Esophagus muscularis mucosa (tissue), 4 donors: ENCODE data around the gene MEG3.

Experiments
- CTCF ChIP-seq, 3 experiments: fragments of 200-600 bp in 2 of 3; fragments of 450-650 bp in 1 of 3; sonication (generic) in 2 of 3; IDR thresholded peaks; one replicate each; pipeline ENCODE4 v1.5.1; 2017 to 2019; ENCODE audit warnings: antibody characterized with exemption in 3 of 3, mild to moderate bottlenecking in 2 of 3, moderate library complexity in 1 of 3
- EP300 ChIP-seq: sonication (generic); formaldehyde crosslinking; IDR thresholded peaks from one replicate; pipeline ENCODE4 v1.6.1; 2017; ENCODE audit warnings: antibody characterized with exemption
- POLR2A ChIP-seq: fragments of 450-650 bp; IDR thresholded peaks from one replicate; pipeline ENCODE4 v1.6.1; 2017; ENCODE audit warnings: antibody characterized with exemption, moderate library complexity, mild to moderate bottlenecking, low read depth
- POLR2AphosphoS5 ChIP-seq, 2 donors: sonication (generic); formaldehyde crosslinking; IDR thresholded peaks; one replicate each; pipeline ENCODE4 v1.6.1; 2017; ENCODE audit warnings: antibody characterized with exemption in 2 of 2

GRCh38 chr14:100903672-100904185 lies 77.8 kb downstream of the MEG3 start, which contains the start of gene RTL1:
- TF ChIP-seq POLR2A (no peak), CTCF (IDR thresholded peaks at IDR 0.05) (no peak), EP300 (no peak), POLR2AphosphoS5 (IDR thresholded peaks at IDR 0.05) (no peak)
